AG04450 (cell line): Measurements from ENCODE around the gene NUDT7. TPM values are rescaled to one million over a fixed set of nuclear protein-coding genes. Genes with fewer than 3 reads are reported as not detected.

Source experiments
- CTCF ChIA-PET: fragments of 300-600, 350-600 bp; formaldehyde crosslinking; extraction: SDS; loops from one replicate; lab custom pipeline; 2022; ENCODE audit warnings: antibody characterized with exemption, inconsistent platforms; lab: Charles Lee
- POLR2A ChIA-PET: fragments of 350-600 bp; formaldehyde crosslinking; extraction: SDS; loops from one replicate; lab custom pipeline; 2021; ENCODE audit warnings: antibody characterized with exemption, inconsistent platforms; lab: Yijun Ruan, JAX
- DNase-seq: peaks from one replicate; pipeline ENCODE4 v3.0.0-alpha.2; 2011; ENCODE audit warnings: low read depth, low spot score
- H3K27ac ChIP-seq: one replicate; pipeline ENCODE4 v1.5.1; 2012; ENCODE audit warnings: low read depth, low read length, control low read depth
- H3K27me3 ChIP-seq: one replicate; pipeline ENCODE4 v1.6.0; 2012; ENCODE audit warnings: low read length; ENCODE audit not compliant: control insufficient read depth, insufficient read depth
- H3K4me3 ChIP-seq: 2 replicates; pipeline ENCODE4 v1.5.1; 2011; ENCODE audit warnings: mild to moderate bottlenecking, low read depth, low read length, control low read depth
- H3K9me3 ChIP-seq: 2 replicates; pipeline ENCODE4 v1.5.1; 2012; ENCODE audit warnings: low read length; ENCODE audit not compliant: control insufficient read depth, insufficient read depth
- CTCF ChIP-seq: IDR thresholded peaks from 2 replicates; pipeline ENCODE4 v1.5.1; 2011; ENCODE audit warnings: low read depth, low read length, control low read depth, inconsistent platforms
- polyA plus RNA-seq: library from polyadenylated mRNA; depleted of rRNA; stranded (reverse); fragments of >200 nt; gene quantifications from 2 replicates; pipeline ENCODE4 v1.2.3, GENCODE V29; 2011

NUDT7 gene
- polyA plus RNA-seq, 1 experiment: 19.3 TPM

GRCh38 chr16:77785373-77785764 is 63.1 kb downstream of the NUDT7 start:
- CTCF ChIA-PET: interaction anchor here (0.5 to 1.8 kb wide), 6 partner anchors 26 to 825 kb away, joined by 3 to 9 read pairs (median 7); no protein-coding TSS in a partner anchor
- no peak for DNase-seq
- TF ChIP-seq CTCF: no peak
- Histone ChIP-seq H3K27ac (no peak overlapping the region), H3K9me3 (no peaks in the 10 kb centered on the region; the same call in none of the 2 replicates), H3K27me3 (no peaks in the 10 kb centered on the region), H3K4me3 (no peak overlapping the region)
- POLR2A ChIA-PET: no interaction called here

- H3K27me3 ChIP-seq: no peaks in the 10 kb centered on the region
- CTCF ChIA-PET: interaction anchor here (0.6 kb wide), 1 partner anchor 37 kb away, joined by 6 read pairs; no protein-coding TSS in a partner anchor
Observed at GRCh38 chr16:77786186-77786847, 64.0 kb downstream of the NUDT7 start.

GRCh38 chr16:77787452-77787851 is 65.1 kb downstream of the NUDT7 start:
- no peak for TF ChIP-seq CTCF
- POLR2A ChIA-PET: no interaction called here

More at GRCh38 chr16:77786186-77786847, 64.0 kb downstream of the NUDT7 start:
- H3K9me3 ChIP-seq: no peaks in the 10 kb centered on the region; the same call in none of the 2 replicates
- no peak for TF ChIP-seq CTCF
- no peak overlapping the region for H3K27ac ChIP-seq
- POLR2A ChIA-PET: interaction anchor here (0.6 kb wide), 1 partner anchor 64 kb away, joined by 3 read pairs; the partner anchor contains the start of gene NUDT7
- H3K4me3 ChIP-seq: no peak overlapping the region
- DNase-seq: no peak

GRCh38 chr16:77788181-77789084 is 66.1 kb downstream of the NUDT7 start, which contains the start of gene VAT1L:
Gene VAT1L, plus strand, starts transcription at chr16:77788564. Its CDS starts 119 bp downstream, at chr16:77788683.
- no peak for TF ChIP-seq CTCF
- Histone ChIP-seq H3K27me3 (no peaks in the 10 kb centered on the region), H3K4me3 (peak within 1 kb of the TSS; percentile 85), H3K9me3 (no peaks in the 10 kb centered on the region; the same call in none of the 2 replicates), H3K27ac (no peak within 1 kb of the TSS)
- ChIA-PET CTCF (interaction anchor here (0.7 to 1.9 kb wide), 4 partner anchors 8 to 182 kb away, joined by 4 to 12 read pairs (median 4); no protein-coding TSS in a partner anchor), POLR2A (interaction anchor here (0.6 to 1.5 kb wide), 3 partner anchors 46 to 89 kb away, joined by 3 to 6 read pairs (median 4); partner anchors contain the start of gene NUDT7)
- no peak for DNase-seq

More at GRCh38 chr16:77787452-77787851, 65.1 kb downstream of the NUDT7 start:
- Histone ChIP-seq H3K4me3 (no peak overlapping the region), H3K27ac (no peak overlapping the region), H3K27me3 (no peaks in the 10 kb centered on the region), H3K9me3 (no peaks in the 10 kb centered on the region; the same call in none of the 2 replicates)
- no peak for DNase-seq
- CTCF ChIA-PET: no interaction called here
